ENCODE results near the gene UIMC1.

DNA sequence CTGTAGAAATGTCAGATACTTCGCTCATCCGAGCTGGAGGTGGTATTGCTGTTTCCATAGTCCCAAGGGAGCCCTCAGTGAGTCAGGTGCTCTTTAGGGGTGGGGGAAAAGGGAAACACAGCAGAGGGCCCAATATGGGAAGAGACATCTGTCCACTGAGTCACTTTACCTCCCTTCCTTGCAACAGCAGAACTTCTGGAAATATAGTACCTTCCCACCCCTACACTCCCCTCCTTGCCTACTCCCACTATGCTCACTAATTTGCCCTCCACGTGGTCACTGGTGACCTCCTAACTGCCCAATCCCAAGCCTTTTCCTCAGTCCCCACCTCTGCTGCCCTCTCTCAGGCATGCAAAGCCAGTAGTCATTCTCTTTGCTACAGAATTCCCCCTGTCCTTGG, 109.3 kb downstream of the UIMC1 start:
- TF ChIP-seq POLR2A (IDR thresholded peaks at IDR 0.05) = no peak
- TF ChIP-seq, protein P1, sequence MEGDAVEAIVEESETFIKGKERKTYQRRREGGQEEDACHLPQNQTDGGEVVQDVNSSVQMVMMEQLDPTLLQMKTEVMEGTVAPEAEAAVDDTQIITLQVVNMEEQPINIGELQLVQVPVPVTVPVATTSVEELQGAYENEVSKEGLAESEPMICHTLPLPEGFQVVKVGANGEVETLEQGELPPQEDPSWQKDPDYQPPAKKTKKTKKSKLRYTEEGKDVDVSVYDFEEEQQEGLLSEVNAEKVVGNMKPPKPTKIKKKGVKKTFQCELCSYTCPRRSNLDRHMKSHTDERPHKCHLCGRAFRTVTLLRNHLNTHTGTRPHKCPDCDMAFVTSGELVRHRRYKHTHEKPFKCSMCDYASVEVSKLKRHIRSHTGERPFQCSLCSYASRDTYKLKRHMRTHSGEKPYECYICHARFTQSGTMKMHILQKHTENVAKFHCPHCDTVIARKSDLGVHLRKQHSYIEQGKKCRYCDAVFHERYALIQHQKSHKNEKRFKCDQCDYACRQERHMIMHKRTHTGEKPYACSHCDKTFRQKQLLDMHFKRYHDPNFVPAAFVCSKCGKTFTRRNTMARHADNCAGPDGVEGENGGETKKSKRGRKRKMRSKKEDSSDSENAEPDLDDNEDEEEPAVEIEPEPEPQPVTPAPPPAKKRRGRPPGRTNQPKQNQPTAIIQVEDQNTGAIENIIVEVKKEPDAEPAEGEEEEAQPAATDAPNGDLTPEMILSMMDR (IDR thresholded peaks at IDR 0.05) = no peak

Measured in lower leg skin (tissue), 3 donors.